GM18870 (cell line): ENCODE measurements around the gene GOLGA2.
"Not testable (repeated sequence)": the region's sequence is repeated elsewhere in the genome, so short reads cannot be mapped to it uniquely, and the experiment has no call there.

Source experiments
- ATAC-seq: cut with Tn5 transposase; IDR thresholded peaks from one replicate; pipeline ENCODE4 v1.9.1; 2021; ENCODE audit warnings: moderate library complexity; ENCODE audit not compliant: unreplicated experiment

Gene GOLGA2

GRCh38 chr9:128296340-128297220 is 20.8 kb upstream of the GOLGA2 start:
- no peak for ATAC-seq

- ATAC-seq = no peak
Measured at GRCh38 chr9:128294142-128294541, 18.3 kb upstream of the GOLGA2 start.

- ATAC-seq = no peak
Measured at GRCh38 chr9:128293091-128293490, 17.3 kb upstream of the GOLGA2 start.

GRCh38 chr9:128292009-128292408 is 16.2 kb upstream of the GOLGA2 start:
- ATAC-seq = no peak

GRCh38 chr9:128288273-128289004 is 12.6 kb upstream of the GOLGA2 start:
- ATAC-seq = no peak

GRCh38 chr9:128286440-128286839 is 10.6 kb upstream of the GOLGA2 start:
- no peak for ATAC-seq

- no peak for ATAC-seq
Measured at GRCh38 chr9:128285033-128285784, 9.4 kb upstream of the GOLGA2 start.

GRCh38 chr9:128282500-128282899 is 6.7 kb upstream of the GOLGA2 start:
- no peak for ATAC-seq

GRCh38 chr9:128280084-128280622 is 4.3 kb upstream of the GOLGA2 start:
- ATAC-seq = no peak

- ATAC-seq = not testable (repeated sequence)
Measured at GRCh38 chr9:128279088-128280073, 3.6 kb upstream of the GOLGA2 start.

GRCh38 chr9:128276574-128277270 is 915 bp upstream of the GOLGA2 start:
- no peak for ATAC-seq

- ATAC-seq = peak; percentile 91
Measured at GRCh38 chr9:128276008-128276573, 284 bp upstream of the GOLGA2 start, which contains the start of gene SWI5. SWI5 (plus strand) TSS chr9:128276276.

GRCh38 chr9:128274245-128274644 is 1.6 kb downstream of the GOLGA2 start:
- ATAC-seq = no peak

GRCh38 chr9:128271512-128271911 is 4.3 kb downstream of the GOLGA2 start:
- ATAC-seq = no peak

GRCh38 chr9:128271112-128271511 is 4.7 kb downstream of the GOLGA2 start:
- no peak for ATAC-seq

GRCh38 chr9:128266868-128267590 is 8.8 kb downstream of the GOLGA2 start:
- ATAC-seq = no peak

GRCh38 chr9:128265348-128265847 is 10.4 kb downstream of the GOLGA2 start:
- no peak for ATAC-seq

- no peak for ATAC-seq
Measured at GRCh38 chr9:128262687-128263086, 13.1 kb downstream of the GOLGA2 start.
